Umbilical cord (tissue), 2 donors: ENCODE measurements around the gene NTRK3. TPM values are rescaled to one million over a fixed set of nuclear protein-coding genes. Genes with fewer than 3 reads are reported as not detected.

Experiments used
- DNase-seq: peaks from one replicate; pipeline ENCODE4 v3.0.0-alpha.2; 2015; ENCODE audit warnings: low spot score
- total RNA-seq: library from RNA; depleted of rRNA; stranded (reverse); fragments of >200 nt; gene quantifications from one replicate; pipeline ENCODE4 v1.2.3, GENCODE V29; 2014; ENCODE audit warnings: low replicate concordance; ENCODE audit not compliant: insufficient read depth

The NTRK3 gene
- total RNA-seq, 1 donor from 2014 or later = 24.1 TPM

DNA sequence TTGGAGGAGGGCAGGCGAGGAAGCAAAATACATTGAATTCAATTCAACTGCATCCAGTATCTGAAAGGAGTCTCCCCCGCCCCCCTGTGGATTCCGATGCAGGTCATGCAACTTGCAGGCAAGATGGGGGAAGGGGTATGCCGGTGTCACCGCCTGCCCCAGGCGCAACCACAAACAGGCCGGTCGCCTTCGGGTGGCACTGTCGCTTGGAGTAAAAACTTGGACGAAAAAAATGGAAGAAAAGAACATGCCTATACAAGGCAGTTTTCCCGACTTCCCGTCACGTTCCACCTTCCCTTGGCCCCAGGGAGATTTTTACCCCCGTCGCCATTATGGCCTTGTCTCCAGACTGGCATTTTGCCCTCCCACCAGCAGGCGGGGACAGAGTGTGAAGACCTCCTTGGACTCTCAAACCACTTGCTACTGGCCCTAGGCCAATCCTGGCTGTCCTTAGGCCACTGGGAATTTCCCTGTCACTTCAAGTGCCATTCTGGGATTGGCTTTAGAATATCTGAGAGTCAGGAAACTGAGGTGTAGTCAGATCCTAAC, 1.6 kb upstream of the NTRK3 start:
- peak; percentile 44 for DNase-seq

DNA sequence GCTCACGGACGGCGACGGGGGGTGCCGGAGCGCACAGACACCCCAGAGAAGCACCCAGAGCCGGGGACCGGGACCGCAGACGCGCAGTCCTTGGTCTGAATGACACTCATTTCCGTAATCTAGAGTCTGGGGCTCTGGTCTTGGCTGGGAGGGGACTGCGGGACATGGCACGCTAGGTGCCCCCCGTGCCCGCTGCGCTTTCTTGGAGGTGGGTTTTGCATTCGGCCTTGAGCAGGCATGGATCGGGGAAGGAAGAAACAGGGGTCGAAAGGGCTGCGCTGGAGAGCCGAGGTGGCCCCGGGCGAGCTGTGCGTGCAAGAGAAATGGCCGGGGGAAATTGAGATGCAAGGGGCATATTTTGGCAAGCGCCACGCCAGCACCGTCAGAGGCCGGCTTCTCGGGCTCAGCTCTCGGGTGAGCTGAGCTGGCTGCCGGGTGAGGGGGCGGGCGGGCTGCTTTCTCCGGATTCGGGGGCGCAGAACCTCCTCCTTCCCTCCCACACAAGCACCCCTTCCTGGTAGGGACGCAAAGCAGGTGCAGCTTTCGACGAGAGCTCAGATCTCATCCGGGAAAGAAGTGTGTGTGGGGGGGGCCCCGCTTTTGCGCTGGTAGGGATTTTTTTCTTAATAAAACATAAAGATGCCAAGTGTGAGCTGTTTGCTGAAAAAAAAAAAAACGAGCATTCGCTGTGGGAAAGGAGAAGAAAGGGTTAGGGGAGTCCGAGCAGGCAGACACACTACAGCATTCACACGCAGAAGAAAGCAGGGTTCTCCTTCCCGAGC, 963 bp upstream of the NTRK3 start:
- DNase-seq = no peak

- peak; percentile 71 for DNase-seq
These were observed 858 bp downstream of the NTRK3 start for GRCh38 chr15:88255484-88256278.

- no peak for DNase-seq
These were observed 1.5 kb downstream of the NTRK3 start for GRCh38 chr15:88255087-88255483.

GRCh38 chr15:88252441-88252840, 4.1 kb downstream of the NTRK3 start:
- DNase-seq = no peak

- no peak for DNase-seq
These were observed 5.7 kb downstream of the NTRK3 start for GRCh38 chr15:88250826-88251225.

- DNase-seq = peak; percentile 24
These were observed 7.3 kb downstream of the NTRK3 start for GRCh38 chr15:88249220-88249619.

DNA sequence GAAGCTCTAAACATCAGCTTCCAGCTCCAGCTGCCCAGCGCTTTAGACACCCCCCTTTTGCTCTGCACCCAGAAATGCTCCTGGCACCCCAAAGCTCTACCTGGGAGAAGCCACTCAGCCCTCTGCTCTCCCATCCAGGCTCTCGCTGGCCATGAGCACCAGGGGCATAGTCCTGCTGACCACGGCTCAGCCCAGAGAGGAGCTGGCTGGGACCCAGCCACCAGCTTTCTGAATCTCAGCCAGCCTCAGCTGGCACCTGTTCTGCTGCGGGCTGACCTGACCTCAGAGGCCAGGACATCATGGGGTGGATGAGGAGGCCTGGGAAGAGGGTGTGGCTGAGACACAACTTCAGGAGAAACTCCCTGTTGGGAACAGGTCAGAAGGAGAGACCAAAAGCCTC, 8.6 kb downstream of the NTRK3 start:
- DNase-seq = no peak

DNA sequence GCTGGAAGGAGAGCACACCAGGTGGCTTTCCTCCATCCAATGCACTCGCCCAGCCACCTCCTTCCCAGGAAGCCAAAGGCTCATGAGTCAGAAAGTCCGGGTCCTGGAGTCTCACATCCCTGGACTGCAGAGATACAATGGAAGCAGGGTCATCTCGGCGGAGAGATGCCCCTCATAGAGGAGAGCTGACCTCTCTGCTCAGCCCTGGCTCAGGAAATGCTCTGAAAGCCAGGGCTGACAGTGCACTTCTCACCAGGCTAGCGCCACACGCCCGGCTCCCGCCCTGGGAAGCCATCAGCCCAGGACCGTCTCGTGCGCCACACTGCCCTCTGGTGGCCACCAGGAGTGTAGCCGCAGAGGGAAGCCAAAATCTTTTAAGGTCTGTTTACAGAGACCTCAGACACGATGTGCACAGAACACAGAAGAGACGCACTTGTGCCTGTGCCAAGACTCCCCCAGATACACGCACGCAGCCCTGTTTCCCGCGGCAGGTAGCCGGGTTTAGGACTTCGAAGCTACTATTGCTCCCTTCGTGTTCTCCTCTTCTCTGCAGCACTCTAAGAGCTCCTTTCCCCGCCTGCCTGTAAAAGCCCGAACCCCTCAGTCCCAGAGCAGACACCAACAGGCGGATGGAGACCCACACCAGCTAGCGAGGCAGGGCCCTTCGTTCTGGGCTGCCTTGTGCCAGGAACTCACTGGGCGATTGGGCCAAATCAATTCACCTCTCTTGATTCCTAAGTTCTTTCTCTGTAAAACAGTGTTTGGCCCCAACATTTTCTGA, 9.7 kb downstream of the NTRK3 start:
- peak; percentile 74 for DNase-seq

DNA sequence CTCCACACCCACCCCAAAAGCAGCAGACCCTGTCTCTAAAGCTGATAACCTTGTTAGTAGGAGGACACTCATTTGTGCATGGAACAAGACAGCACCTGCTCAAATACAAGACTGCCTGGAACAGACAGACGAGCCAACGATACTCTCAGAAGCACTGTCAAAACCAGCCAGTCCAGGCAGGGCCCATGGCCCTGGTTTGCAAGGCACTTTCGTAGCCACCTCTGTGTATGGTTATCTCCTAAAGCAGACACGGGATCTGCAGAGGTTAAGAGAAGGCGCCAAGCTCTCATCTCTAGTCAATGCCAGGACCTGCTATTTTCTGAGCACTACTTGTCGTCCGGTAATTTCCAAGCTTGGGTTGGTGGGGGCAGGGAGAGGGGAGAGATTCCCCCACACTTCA, 10.5 kb downstream of the NTRK3 start:
- no peak for DNase-seq

- DNase-seq = no peak
These were observed 12.4 kb downstream of the NTRK3 start for GRCh38 chr15:88243895-88244787.

GRCh38 chr15:88242586-88243555, 13.7 kb downstream of the NTRK3 start:
- no peak for DNase-seq

- DNase-seq = no peak
These were observed 15.1 kb downstream of the NTRK3 start for GRCh38 chr15:88241461-88241860.

GRCh38 chr15:88241060-88241459, 15.5 kb downstream of the NTRK3 start:
- DNase-seq = no peak

GRCh38 chr15:88239594-88239993, 16.9 kb downstream of the NTRK3 start:
- DNase-seq = no peak

- DNase-seq = peak; percentile 82
These were observed 17.7 kb downstream of the NTRK3 start for GRCh38 chr15:88238618-88239430.

- no peak for DNase-seq
These were observed 21.8 kb downstream of the NTRK3 start for GRCh38 chr15:88234711-88235110.

- DNase-seq = no peak
These were observed 22.6 kb downstream of the NTRK3 start for GRCh38 chr15:88233921-88234320.

- no peak for DNase-seq
These were observed 23.8 kb downstream of the NTRK3 start for GRCh38 chr15:88232771-88233201.
